ENCODE results near the gene ELFN2. TPM values are rescaled to one million over a fixed set of nuclear protein-coding genes. Genes with fewer than 3 reads are reported as not detected.
"Not testable (repeated sequence)": the region's sequence is repeated elsewhere in the genome, so short reads cannot be mapped to it uniquely, and the experiment has no call there.

ELFN2 gene
- total RNA-seq, 4 donors from 2014 or later, result 0.30 to 4.4 (median 3.1) TPM

GRCh38 chr22:37330200-37331033 is 96.9 kb downstream of the ELFN2 start:
- Histone ChIP-seq H3K4me1 (peaks cover 0 to 11% (median 4%) of the 10 kb centered on the region in 4 donors), H3K36me3 (no peaks in the 10 kb centered on the region), H3K27me3 (peaks cover 0 to 96% of the 10 kb centered on the region in 2 donors), H3K4me3 (no peak overlapping the region), H3K9me3 (no peaks in the 10 kb centered on the region), H3K27ac (no peak overlapping the region)
- TF ChIP-seq EP300 (IDR thresholded peaks at IDR 0.05) (no peak), POLR2A (IDR thresholded peaks at IDR 0.05) (no peak), CTCF (IDR thresholded peaks at IDR 0.05) (no peak)
- DNase-seq (ENCODE audit: low spot score in 2 of 2), result no peak
- WGBS, 2 donors, result 49 to 54% methylated on average over 7 to 9 of the region's 9 CpGs

- no peak overlapping the region for H3K4me3 ChIP-seq
- no peaks in the 10 kb centered on the region for H3K36me3 ChIP-seq
- no peak for DNase-seq (ENCODE audit: low spot score in 2 of 2)
- WGBS, 2 donors, result 52 to 62% methylated on average over 12 to 14 of the region's 14 CpGs
- H3K4me1 ChIP-seq, result peaks cover 0 to 12% (median 4%) of the 10 kb centered on the region in 4 donors
- H3K27ac ChIP-seq, result no peak overlapping the region
- TF ChIP-seq POLR2A (IDR thresholded peaks at IDR 0.05) (no peak), CTCF (IDR thresholded peaks at IDR 0.05) (no peak), EP300 (IDR thresholded peaks at IDR 0.05) (no peak)
- no peaks in the 10 kb centered on the region for H3K9me3 ChIP-seq
- H3K27me3 ChIP-seq, result peaks cover 0 to 96% of the 10 kb centered on the region in 2 donors
Measured at GRCh38 chr22:37329238-37330140, 97.8 kb downstream of the ELFN2 start.

GRCh38 chr22:37328538-37329237 is 98.6 kb downstream of the ELFN2 start:
- peaks cover 0 to 96% of the 10 kb centered on the region in 2 donors for H3K27me3 ChIP-seq
- H3K27ac ChIP-seq; H3K36me3 ChIP-seq; DNase-seq (ENCODE audit: low spot score in 2 of 2); H3K9me3 ChIP-seq; H3K4me3 ChIP-seq; H3K4me1 ChIP-seq: not testable (repeated sequence)
- WGBS, 2 donors, result 41 to 48% methylated on average over 3 to 6 of the region's 6 CpGs
- TF ChIP-seq CTCF (IDR thresholded peaks at IDR 0.05), result peak in 1 of 5 experiments; percentile 22

GRCh38 chr22:37328017-37328416 is 99.3 kb downstream of the ELFN2 start:
- H3K4me3 ChIP-seq, result no peak overlapping the region
- no peak for DNase-seq (ENCODE audit: low spot score in 2 of 2)
- peaks cover 0 to 96% of the 10 kb centered on the region in 2 donors for H3K27me3 ChIP-seq
- H3K4me1 ChIP-seq, result peaks cover 0 to 8% (median 2%) of the 10 kb centered on the region in 4 donors
- no peak for TF ChIP-seq CTCF (IDR thresholded peaks at IDR 0.05)
- TF ChIP-seq EP300 (IDR thresholded peaks at IDR 0.05), result no peak
- no peak for TF ChIP-seq POLR2A (IDR thresholded peaks at IDR 0.05)
- H3K9me3 ChIP-seq, result no peaks in the 10 kb centered on the region
- H3K27ac ChIP-seq, result no peak overlapping the region
- WGBS, 2 donors, result 84 to 85% methylated on average over 8 of the region's 8 CpGs
- no peaks in the 10 kb centered on the region for H3K36me3 ChIP-seq

Measured in tibial nerve (tissue), 4 donors.